ENCODE measurements around the gene GOLGA8H.
"Not testable (repeated sequence)": the region's sequence is repeated elsewhere in the genome, so short reads cannot be mapped to it uniquely, and the experiment has no call there.

GOLGA8H gene, protein sequence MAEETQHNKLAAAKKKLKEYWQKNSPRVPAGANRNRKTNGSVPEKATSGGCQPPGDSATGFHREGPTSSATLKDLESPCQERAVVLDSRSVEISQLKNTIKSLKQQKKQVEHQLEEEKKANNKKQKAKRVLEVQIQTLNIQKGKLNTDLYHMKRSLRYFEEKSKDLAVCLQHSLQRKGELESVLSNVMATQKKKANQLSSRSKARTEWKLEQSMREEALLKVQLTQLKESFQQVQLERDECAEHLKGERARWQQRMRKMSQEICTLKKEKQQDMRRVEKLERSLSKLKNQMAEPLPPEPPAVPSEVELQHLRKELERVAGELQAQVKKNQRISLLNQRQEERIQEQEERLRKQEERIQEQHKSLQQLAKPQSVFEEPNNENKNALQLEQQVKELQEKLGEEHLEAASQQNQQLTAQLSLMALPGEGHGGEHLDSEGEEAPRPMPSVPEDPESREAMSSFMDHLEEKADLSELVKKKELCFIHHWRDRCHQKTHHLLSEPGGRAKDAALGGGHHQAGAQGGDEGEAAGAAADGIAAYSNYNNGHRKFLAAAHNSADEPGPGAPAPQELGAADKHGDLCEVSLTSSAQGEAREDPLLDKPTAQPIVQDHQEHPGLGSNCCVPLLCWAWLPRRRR

DNA sequence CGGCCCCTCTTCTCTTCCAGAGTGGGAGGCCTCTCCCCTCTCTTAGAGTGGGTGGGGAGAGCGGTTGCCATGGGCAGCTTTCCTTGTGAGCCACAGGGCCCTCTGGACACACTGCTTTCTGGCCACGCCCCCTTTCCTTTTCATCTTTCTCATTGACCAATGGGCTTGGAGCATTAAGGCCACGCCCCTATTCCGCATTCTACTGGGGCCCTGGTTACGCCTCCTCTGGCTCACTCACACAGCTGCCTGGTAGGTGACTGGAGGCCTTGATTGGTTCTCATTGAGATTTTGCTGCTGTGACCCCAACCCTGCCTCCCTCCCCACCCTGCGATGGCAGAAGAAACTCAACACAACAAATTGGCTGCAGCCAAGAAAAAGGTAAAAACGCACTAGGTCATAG, at the start of gene GOLGA8H:
GOLGA8H (plus strand) TSS at position 233 of the 400 bp plus-strand sequence; CDS start at position 331, 98 bp downstream.
- not testable (repeated sequence) for H3K36me3 ChIP-seq (ENCODE audit: insufficient read depth, low read depth, low read length); H3K9ac ChIP-seq (ENCODE audit: low read depth, low read length); H3K27me3 ChIP-seq (ENCODE audit: insufficient read depth, low read length); H3K4me3 ChIP-seq (ENCODE audit: low read length); H3K4me1 ChIP-seq (ENCODE audit: insufficient read depth, low read length); H3K27ac ChIP-seq (ENCODE audit: low read length); H3K9me3 ChIP-seq (ENCODE audit: insufficient read depth, low read depth, low read length)

DNA sequence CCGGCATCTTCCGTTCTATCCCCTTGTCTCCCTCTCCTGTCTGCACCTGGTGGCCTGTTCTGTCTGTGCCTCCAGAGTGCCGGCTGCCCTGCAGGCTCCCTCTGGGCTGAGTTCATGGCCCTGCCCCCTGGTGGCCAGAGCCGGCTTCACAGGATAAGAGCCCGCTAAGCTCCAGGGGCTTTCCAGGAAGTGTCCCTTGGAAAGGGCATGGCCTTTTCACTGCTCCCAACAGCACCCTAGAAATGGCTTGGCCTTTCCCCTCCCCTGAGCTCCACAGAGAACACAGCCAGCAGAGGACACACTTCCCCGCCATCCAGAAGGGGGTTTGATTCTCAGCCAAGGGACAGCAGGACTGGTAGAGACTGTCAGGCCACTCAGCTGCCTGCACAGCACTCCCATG, 36.9 kb upstream of the GOLGA8H start:
- H3K27ac ChIP-seq (ENCODE audit: low read length); H3K9me3 ChIP-seq (ENCODE audit: insufficient read depth, low read depth, low read length); H3K36me3 ChIP-seq (ENCODE audit: insufficient read depth, low read depth, low read length); H3K4me1 ChIP-seq (ENCODE audit: insufficient read depth, low read length); H3K4me3 ChIP-seq (ENCODE audit: low read length); H3K9ac ChIP-seq (ENCODE audit: low read depth, low read length); H3K27me3 ChIP-seq (ENCODE audit: insufficient read depth, low read length): not testable (repeated sequence)

DNA sequence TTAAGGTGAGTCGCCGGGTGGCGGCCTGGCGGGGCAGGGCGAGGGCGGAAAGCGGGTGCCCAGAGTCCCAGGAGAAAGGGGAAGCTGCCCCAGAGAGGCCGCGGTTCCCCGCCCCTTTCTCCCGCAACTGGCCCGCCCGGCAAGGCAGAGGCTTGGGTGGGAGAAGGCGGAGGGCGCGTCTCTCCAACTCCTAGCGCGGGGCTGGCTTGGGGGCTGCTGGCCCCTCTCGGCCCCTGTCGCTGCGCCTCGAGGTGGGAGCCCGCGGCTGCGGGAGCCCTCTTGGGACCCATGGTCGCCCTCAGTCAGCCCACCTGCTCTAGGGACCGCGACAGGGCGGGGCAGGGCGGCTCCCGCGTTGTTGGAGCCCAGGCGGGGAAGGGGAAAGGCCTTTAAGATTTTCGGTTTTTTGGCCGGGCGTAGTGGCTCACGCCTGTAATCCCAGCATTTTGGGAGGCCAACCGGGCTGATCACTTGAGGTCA, 30.8 kb upstream of the GOLGA8H start:
- not testable (repeated sequence) for H3K36me3 ChIP-seq (ENCODE audit: insufficient read depth, low read depth, low read length); H3K27ac ChIP-seq (ENCODE audit: low read length); H3K4me1 ChIP-seq (ENCODE audit: insufficient read depth, low read length); H3K4me3 ChIP-seq (ENCODE audit: low read length); H3K9me3 ChIP-seq (ENCODE audit: insufficient read depth, low read depth, low read length); H3K27me3 ChIP-seq (ENCODE audit: insufficient read depth, low read length); H3K9ac ChIP-seq (ENCODE audit: low read depth, low read length)

DNA sequence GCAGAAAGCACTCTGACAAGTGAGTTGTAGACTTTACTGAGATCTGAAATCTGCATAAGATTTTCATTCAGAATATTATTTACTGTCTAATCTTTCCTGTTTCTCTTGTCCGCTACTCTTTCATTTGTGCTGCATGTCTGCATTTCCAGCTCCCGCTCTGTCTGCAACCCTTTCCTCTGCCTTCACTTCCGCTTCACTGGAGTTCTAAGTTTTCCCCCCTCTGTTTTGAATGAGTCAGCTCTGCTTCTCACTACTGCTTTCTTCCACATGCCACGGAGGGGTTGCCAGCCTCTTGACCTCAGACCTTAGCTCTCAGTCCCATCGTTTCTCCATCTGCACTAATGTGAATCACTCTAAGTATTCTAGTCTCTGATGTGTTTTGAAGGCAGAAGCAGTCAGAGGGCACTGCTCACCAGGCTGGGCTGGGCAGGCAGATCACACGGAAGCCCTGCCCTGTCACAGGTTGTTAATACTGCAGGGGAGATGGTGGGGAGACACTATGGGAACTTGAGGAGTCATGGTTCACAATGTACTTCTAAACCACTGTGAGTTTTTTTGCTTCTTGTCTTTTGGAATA, 24.3 kb upstream of the GOLGA8H start:
- not testable (repeated sequence) for H3K36me3 ChIP-seq (ENCODE audit: insufficient read depth, low read depth, low read length); H3K27me3 ChIP-seq (ENCODE audit: insufficient read depth, low read length); H3K9me3 ChIP-seq (ENCODE audit: insufficient read depth, low read depth, low read length); H3K9ac ChIP-seq (ENCODE audit: low read depth, low read length); H3K27ac ChIP-seq (ENCODE audit: low read length); H3K4me1 ChIP-seq (ENCODE audit: insufficient read depth, low read length); H3K4me3 ChIP-seq (ENCODE audit: low read length)

DNA sequence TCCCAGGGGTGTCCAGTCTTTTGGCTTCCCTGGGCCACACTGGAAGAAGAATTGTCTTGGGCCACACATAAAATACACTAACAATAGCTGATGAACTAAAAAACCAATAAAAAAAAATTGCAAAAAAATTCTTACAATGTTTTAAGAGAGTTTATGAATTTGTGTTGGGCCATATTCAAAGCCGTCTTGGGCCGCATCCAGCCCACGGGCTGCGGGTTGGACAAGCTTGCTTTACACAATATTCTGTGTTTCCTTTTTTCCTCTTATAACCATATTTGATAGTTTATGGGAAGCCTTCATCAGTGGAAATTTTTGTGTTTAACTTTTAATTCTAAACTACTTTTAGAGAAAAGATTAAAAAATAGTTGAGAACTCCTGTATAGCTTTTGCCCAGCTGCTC, 23.1 kb upstream of the GOLGA8H start:
- H3K27ac ChIP-seq (ENCODE audit: low read length); H3K9ac ChIP-seq (ENCODE audit: low read depth, low read length); H3K4me1 ChIP-seq (ENCODE audit: insufficient read depth, low read length); H3K9me3 ChIP-seq (ENCODE audit: insufficient read depth, low read depth, low read length); H3K27me3 ChIP-seq (ENCODE audit: insufficient read depth, low read length); H3K4me3 ChIP-seq (ENCODE audit: low read length); H3K36me3 ChIP-seq (ENCODE audit: insufficient read depth, low read depth, low read length): not testable (repeated sequence)

DNA sequence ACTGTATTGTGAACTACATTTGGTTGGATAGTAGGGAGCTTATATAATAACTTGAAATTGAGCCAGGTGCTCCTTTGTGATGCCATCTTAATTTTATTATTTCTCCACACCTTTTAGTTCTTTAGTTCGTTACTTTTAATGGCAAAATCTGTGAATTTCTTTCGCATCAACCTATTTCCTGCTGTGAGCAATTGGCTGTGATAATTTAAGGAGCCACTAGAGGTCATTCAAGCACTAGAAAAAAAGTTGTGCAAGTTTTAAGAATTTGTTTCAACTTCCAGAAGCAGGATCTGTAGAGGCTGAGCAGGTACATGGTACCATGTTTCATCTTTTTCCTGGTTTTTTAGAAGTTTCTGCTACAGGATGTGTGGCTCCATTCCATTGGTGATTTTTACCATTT, 4.9 kb upstream of the GOLGA8H start:
- H3K9ac ChIP-seq (ENCODE audit: low read depth, low read length); H3K27me3 ChIP-seq (ENCODE audit: insufficient read depth, low read length); H3K4me3 ChIP-seq (ENCODE audit: low read length); H3K4me1 ChIP-seq (ENCODE audit: insufficient read depth, low read length); H3K27ac ChIP-seq (ENCODE audit: low read length); H3K36me3 ChIP-seq (ENCODE audit: insufficient read depth, low read depth, low read length); H3K9me3 ChIP-seq (ENCODE audit: insufficient read depth, low read depth, low read length): not testable (repeated sequence)

DNA sequence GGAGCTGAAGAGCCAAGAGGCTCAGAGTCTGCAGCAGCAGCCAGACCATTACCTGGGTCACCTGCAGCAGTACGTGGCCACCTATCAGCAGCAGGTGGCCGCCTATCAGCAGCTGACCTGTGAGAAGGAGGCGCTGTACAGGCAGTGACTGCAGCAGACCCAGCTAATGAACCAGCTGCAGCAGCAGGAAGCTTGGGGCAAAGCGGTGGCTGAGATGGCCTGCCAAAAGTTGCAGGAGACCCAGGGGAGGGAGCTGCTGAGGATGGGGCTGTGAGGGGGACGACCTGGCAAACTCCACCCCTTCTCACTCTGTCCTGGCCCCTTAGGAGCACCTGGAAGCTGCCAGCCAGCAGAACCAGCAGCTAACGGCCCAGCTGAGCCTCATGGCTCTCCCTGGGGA, 8.4 kb downstream of the GOLGA8H start:
- not testable (repeated sequence) for H3K27ac ChIP-seq (ENCODE audit: low read length); H3K27me3 ChIP-seq (ENCODE audit: insufficient read depth, low read length); H3K4me1 ChIP-seq (ENCODE audit: insufficient read depth, low read length); H3K9me3 ChIP-seq (ENCODE audit: insufficient read depth, low read depth, low read length); H3K4me3 ChIP-seq (ENCODE audit: low read length); H3K9ac ChIP-seq (ENCODE audit: low read depth, low read length); H3K36me3 ChIP-seq (ENCODE audit: insufficient read depth, low read depth, low read length)

DNA sequence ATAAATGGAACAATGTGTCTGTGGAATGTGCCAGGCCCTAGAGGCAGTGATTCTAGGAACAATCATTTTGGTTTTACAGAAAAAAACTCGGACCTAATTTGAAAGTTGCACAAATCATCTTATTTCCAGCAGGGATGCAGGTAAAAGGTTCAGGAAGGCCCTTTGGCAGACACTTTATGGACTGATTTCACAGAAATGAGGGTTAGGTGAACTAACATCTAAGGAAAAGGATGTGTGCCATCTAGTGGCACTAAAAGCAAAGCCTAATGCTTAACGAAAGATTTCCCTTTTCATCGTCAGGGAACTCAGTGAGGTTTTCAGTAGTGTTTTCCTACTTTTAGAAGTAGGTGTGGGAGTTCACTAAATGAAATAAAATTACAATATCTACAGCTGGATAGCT, 17.5 kb downstream of the GOLGA8H start:
- not testable (repeated sequence) for H3K4me3 ChIP-seq (ENCODE audit: low read length); H3K4me1 ChIP-seq (ENCODE audit: insufficient read depth, low read length); H3K36me3 ChIP-seq (ENCODE audit: insufficient read depth, low read depth, low read length); H3K9ac ChIP-seq (ENCODE audit: low read depth, low read length); H3K27ac ChIP-seq (ENCODE audit: low read length); H3K27me3 ChIP-seq (ENCODE audit: insufficient read depth, low read length); H3K9me3 ChIP-seq (ENCODE audit: insufficient read depth, low read depth, low read length)

DNA sequence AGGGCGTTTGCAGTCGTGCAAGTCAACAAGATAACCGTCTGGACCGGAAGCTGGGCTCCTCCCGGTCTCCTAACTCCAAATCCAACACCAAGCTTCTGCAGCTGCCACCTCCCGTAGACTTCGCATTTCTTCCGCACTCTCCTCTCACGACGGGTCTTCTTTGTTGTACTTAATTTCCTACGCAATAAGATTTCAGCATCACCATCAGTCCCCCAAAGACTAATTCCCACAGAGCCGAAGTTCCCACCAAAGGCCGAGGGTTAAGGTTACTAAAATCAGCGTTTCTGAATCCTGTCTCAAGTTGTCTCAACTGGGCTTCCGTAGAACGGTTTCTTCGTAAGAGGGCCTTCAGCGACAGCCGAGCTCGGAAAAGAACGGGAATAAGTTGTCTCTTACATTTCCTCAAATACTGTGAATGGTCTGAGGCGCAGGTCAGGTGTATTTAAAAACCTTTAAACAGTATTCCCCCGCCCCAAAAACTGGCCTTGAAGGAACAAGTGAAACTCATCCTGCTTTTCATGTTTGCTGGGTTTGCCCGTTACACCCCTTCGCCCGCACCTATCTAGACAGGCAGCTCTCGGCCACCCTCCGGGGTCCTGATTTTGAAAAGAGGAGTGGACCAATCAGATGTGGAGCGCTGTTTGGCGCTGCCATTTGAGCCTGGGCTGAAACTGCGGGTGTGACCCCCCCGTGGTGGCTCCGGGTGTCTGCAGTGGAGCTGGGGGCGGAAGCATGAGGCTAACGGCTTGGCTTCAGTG, 21.8 kb downstream of the GOLGA8H start, which contains the start of gene ARHGAP11B:
ARHGAP11B (plus strand) TSS at position 693 of the 758 bp plus-strand sequence.
- Histone ChIP-seq H3K9ac (ENCODE audit: low read depth, low read length) (peak within 1 kb of the TSS; percentile 95; the same call in 1 of the 2 replicates), H3K4me3 (ENCODE audit: low read length) (peak within 1 kb of the TSS; percentile 94), H3K27ac (ENCODE audit: low read length) (peak within 1 kb of the TSS; percentile 85)
- not testable (repeated sequence) for H3K4me1 ChIP-seq (ENCODE audit: insufficient read depth, low read length); H3K36me3 ChIP-seq (ENCODE audit: insufficient read depth, low read depth, low read length); H3K27me3 ChIP-seq (ENCODE audit: insufficient read depth, low read length); H3K9me3 ChIP-seq (ENCODE audit: insufficient read depth, low read depth, low read length)

DNA sequence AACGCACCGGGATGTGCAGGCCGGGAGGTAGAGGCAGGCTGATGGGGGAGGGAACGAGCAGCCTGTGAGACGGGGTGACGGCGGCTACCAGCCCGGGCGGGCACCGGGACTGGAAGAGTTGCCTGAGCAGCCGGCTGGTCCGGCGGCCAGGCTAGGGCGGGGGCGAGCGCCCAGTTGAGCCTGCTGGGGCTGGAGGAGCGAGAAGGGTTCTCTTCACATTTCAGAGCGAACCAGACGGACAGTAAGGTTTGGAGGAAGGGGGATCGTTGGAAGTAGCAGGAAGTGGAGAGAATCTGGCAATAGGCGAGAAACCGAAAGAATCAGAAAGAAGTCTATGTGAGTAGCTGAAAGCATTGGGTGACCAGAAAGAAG, 22.4 kb downstream of the GOLGA8H start:
- not testable (repeated sequence) for H3K4me1 ChIP-seq (ENCODE audit: insufficient read depth, low read length); H3K9me3 ChIP-seq (ENCODE audit: insufficient read depth, low read depth, low read length); H3K27me3 ChIP-seq (ENCODE audit: insufficient read depth, low read length); H3K36me3 ChIP-seq (ENCODE audit: insufficient read depth, low read depth, low read length)
- Histone ChIP-seq H3K9ac (ENCODE audit: low read depth, low read length) (peak overlapping the region; percentile 95; the same call in 1 of the 2 replicates), H3K4me3 (ENCODE audit: low read length) (peak overlapping the region; percentile 94), H3K27ac (ENCODE audit: low read length) (peak overlapping the region; percentile 85)

DNA sequence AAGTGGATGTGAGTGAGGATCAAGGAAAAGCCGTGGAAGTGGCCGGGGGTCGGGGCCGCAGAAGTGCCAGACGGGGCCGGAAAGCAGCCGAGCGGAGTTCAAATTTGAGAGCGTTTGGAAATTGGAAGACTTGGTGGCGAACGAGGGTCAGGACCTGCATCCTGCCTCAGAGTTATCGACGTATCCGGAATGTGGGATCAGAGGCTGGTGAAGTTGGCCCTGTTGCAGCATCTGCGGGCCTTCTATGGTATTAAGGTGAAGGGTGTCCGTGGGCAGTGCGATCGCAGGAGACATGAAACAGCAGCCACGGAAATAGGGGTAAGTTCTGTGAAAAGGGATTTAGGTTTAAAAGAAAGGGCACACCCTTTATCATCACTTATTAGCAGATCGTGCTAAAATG, 22.8 kb downstream of the GOLGA8H start:
- H3K9me3 ChIP-seq (ENCODE audit: insufficient read depth, low read depth, low read length); H3K4me1 ChIP-seq (ENCODE audit: insufficient read depth, low read length); H3K27me3 ChIP-seq (ENCODE audit: insufficient read depth, low read length); H3K36me3 ChIP-seq (ENCODE audit: insufficient read depth, low read depth, low read length): not testable (repeated sequence)
- Histone ChIP-seq H3K27ac (ENCODE audit: low read length) (peak overlapping the region; percentile 85), H3K9ac (ENCODE audit: low read depth, low read length) (peak overlapping the region; percentile 95; the same call in 1 of the 2 replicates), H3K4me3 (ENCODE audit: low read length) (peak overlapping the region; percentile 94)
